HuH-7.5 (cell line): Measurements from ENCODE around the gene CREB3L4.

Experiments
- DNase-seq: peaks from one replicate; pipeline ENCODE4 v3.0.0; 2011; ENCODE audit warnings: low spot score

CREB3L4 gene

GRCh38 chr1:153967107-153967999 lies at the start of gene CREB3L4:
TSS of gene CREB3L4 (plus strand) at chr1:153967902. CDS start at chr1:153968526, 624 bp downstream.
- peak; percentile 86 for DNase-seq

GRCh38 chr1:153919876-153920852 lies 47.5 kb upstream of the CREB3L4 start:
- DNase-seq = no peak

- no peak for DNase-seq
These were observed 46.5 kb upstream of the CREB3L4 start for GRCh38 chr1:153921080-153921802.

GRCh38 chr1:153921803-153922075 lies 46.0 kb upstream of the CREB3L4 start:
- no peak for DNase-seq

DNA sequence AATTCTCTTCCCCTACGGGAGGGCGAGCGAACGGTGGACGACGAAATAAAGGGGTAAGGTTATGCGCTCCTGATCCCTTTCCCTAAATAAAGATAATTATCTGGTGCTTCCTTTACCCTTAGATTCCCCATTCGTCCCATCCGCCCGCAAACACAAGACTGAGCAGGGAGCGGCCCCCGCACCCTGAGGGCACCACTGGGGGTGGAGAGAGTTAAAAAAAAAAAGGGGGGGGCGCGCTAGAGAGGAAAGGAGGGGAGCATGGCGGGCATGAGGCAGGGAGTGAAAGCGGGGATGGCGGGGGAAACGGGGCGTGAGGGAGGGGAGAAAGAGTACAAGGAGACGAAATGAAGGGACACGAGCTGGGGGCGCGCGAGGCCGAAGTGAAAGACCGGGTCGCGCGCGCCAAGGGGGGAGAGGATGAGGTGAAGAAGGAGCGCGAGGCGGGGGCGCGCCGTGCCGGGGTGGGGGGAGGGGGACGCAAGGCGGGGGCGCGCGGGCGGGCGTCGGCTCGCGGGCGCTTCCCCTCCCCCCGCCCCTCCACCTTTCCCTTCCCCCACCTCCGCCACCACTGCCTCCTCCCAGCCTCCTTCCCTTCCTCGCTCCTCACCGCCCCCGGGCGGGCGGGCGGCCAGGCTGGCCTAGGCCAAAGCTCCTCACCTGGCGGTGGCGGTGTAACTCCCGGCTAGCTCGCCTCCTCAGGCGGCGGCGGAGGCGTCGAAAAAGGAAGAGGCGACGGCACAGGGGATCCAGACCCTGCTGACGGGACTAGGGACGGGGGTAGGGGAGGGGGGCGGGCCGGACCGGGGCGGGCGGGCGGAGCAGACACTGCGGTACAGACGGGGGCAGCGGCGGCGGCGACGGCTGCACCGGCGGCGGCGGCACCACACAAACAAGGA lies 45.4 kb upstream of the CREB3L4 start:
- DNase-seq = no peak

- DNase-seq = peak; percentile 98
These were observed 44.5 kb upstream of the CREB3L4 start, which contains the start of gene GATAD2B for GRCh38 chr1:153922972-153923925. TSS of gene GATAD2B (minus strand) at chr1:153922972. CDS start at chr1:153828347, 94,625 bp downstream.

DNA sequence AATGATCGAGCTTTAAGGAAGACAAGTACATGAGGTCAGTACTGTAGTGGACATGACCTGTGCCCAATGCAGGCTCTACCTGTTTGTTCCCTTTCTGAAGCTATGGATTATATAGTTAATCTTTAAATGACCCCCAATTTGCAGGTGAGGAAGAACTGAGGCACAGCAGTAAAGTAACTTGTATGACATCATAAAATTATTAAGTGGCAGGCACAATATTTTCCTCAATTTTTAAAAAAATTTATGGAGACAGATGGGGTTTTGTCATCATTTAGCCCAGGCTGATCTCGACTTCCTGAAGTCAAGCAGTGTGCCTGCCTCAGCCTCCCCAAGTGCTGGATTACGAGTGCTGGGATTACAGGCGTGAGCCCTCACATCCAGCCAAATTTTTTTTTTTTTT lies 41.3 kb upstream of the CREB3L4 start:
- DNase-seq = no peak

DNA sequence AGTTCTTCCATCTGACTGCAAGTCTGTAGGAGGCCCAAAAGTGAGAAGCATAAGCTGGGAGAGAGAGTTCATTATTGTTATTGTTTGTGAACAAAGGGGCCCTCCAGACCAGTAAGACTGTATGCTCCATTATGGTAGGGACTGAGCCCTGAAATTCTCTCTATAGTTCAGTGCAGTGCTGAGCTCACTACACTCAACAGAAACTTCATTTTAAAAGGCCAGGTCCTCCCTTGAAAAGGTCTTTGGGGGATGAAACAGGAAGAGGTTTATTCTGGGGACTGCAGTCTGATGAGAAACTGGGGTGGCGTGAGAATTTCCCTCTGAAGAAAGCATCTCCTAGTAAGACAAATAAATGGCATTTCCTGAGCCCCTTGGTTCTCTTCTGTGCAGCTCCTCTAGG lies 39.5 kb upstream of the CREB3L4 start:
- peak; percentile 3 for DNase-seq

DNA sequence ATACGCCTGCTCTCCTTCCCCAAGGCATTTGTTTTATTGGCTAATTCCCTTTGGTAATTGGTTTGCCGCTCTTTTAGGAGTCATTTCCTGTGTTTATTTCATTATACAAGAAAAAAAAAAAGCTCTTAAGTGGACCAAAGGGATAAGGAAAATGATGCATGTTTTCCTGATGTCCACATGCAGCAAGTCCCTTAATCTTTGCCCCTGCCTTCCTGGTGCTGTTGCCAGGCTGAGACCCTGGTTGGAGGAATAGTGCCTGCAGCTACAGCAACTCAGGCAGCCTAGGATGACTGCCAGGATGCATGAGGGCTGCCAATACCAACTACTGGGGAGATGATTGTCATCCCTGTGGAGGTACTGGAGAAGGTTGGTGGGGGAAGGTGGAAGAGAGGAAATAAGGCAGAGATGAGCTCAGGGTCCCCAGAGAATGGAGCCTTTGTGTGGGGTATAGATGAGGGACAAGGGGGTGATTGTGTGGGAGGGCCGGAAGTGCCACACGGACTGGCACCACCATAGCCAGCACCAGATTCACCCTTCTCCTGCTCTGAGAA lies 38.8 kb upstream of the CREB3L4 start:
- peak; percentile 7 for DNase-seq

- DNase-seq = peak; percentile 7
These were observed 38.3 kb upstream of the CREB3L4 start for GRCh38 chr1:153929426-153929825.

- DNase-seq = peak; percentile 22
These were observed 37.4 kb upstream of the CREB3L4 start for GRCh38 chr1:153929981-153930948.

DNA sequence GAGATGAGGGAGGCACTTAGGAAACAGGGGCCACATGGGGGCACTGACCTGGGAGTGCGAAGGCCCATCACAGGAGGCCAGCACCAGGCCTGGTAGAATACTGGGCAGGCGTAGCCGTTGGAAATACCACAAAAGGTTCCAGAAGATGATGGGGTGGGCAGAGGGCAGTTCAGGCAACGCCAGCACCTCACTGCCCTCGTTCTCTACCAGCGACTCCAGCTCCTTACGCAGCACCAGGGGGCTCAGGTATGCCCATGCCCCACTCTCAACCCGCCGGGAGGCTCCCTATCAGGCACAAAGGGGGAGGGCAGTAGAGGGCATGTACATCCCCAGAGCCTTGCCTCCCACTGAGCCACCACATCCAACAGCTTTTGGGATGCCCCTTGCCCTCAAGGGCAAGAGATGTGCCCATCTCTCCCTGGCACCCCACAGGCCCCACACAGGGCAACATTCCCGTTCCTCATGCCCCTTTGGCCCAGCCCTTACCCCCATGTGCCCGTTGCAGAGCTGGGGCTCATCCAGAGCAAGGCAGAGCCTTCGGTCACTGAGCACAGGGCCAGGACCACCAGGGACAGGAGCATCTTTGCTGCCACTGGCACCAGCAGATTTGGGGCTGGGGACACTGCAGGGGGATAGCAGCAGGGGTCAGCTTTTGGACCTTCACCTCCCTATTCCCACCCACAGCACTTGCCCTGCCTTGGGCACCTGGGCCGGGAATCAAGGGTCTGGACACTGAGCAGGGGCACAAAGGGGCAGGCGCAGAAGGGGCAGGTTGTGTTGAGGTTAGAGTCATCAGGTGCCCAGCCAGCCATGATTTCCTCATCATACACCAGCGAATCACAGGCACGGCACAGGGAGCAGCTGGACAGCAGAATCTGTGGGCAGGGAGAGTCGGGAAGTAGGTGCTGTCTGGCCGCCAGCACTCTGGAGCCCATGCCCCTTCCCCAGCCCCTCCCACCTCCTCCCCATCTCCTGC lies 35.3 kb upstream of the CREB3L4 start:
- no peak for DNase-seq

DNA sequence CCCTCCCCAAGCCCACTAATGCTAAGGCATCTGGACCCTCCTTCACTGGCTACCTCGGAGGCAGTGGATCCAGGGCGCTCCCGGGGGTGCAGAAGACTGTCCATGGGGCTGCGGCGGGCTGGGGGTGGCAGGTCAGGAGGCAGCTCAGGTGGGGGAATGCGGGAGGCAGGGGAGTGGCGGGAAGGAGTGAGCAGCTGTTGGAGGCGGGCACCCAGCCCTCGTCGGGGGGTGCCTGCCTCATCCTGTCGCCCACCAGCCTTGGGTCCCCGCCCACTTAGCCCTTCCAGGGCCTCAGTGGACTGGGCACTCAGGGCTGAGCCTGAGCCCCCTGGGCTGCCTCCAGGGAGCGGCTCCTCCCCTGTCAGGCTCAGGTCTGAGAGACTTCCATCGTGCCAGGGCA lies 34.3 kb upstream of the CREB3L4 start:
- DNase-seq = no peak

- DNase-seq = no peak
These were observed 33.7 kb upstream of the CREB3L4 start for GRCh38 chr1:153933955-153934354.

DNA sequence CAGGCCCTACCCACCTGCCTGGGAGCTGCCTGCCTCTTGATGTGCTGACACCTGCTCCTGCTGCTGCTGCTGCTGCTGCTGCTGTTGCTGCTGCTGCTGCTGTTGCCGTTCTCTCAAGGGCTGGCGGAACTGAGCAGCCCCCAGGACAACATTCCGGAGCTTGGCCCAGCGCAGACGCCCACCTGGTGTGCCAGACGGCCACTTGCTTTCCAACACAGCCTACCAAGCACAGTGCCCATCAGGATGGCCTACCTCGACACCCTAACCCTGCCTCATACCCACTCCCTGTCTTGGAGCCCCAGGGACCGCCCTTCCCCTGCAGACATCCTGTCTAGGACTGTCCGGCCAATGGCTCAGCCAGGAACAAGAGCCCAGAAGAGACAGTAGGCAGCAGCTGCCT lies 33.0 kb upstream of the CREB3L4 start:
- DNase-seq = no peak

DNA sequence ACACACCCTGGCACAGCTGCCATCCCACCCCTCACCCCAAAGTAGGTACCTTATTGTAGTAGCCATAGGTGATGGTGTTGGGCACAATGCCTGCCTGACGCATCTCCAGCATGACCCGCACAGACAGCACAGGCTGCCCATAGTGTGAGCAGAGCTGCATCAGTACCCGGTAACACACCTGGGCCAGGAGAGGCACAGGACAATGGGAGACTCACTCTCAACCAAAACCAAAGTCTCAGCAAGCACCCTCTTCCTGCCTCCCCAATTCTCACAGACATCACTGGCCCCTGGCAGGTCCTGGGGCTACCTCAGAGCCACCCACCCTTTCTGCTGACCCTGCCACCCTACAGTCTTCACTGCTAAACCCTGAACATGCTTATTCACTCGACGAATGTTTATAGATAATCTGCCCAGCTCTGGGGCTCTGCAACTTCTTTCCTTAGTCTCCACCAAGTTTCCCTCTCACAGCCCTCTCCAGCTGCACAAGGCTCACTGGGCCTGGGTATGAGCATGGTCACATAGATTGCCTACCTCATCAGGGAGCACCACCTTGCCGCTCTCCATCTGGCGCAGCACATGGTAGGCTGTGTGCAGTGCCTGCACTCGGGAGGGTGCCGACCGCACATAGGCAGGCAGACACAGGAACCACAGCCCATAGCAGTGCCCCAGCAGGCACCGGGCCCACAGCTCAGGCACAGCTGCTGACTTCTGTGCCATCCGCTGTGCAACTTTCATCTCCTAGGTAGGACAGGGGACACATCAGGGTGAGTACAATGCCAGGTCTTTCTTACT lies 31.5 kb upstream of the CREB3L4 start:
- DNase-seq = no peak
